ENCODE measurements around the gene MPV17.

DNA sequence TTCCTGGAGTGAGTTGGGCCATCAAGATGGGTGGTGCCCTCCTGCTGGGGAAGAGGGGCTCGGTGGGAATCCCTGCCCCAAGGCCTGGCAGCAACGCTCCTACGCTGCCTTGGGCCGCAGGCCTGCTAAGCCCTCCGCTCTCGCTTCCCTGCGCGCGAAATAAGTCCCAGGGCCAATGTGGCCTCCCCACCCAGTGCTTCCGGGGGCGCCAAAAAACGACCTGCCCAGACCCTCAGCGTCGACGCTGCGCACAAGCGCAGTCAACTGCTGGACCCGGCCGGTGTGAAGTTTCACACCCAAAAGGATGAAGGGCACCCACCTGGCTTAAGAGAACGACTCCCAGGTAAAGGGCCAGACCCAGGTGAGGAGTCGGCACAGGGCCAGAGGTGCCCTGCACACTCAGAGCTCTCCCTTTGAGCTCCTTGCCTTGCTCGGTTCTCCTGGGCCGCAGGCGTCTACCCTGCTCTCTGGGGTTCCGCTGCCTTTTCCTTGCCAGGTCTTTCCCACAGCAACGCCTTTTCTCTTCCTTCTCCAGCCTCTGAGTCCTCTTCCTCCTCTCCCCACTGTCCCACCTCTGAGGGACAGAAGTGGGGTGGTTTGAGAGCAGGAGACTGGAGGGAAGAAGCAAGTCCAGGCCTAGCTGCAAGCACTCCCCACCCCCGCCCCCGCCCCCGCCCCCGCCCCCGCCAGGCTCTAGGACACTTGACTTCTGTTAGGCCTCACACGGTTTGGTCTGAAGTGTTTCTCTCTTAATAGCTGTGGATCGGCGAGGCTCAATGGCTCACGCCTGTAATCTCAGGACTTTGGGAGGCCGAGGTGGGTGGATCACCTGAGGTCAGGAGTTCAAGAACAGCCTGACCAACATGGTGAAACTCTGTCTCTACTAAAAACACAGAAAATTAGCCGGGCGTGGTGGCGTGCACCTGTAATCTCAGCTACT is 47.4 kb downstream of the MPV17 start, which contains the start of gene DNAJC5G:
- TF ChIP-seq, protein P1, sequence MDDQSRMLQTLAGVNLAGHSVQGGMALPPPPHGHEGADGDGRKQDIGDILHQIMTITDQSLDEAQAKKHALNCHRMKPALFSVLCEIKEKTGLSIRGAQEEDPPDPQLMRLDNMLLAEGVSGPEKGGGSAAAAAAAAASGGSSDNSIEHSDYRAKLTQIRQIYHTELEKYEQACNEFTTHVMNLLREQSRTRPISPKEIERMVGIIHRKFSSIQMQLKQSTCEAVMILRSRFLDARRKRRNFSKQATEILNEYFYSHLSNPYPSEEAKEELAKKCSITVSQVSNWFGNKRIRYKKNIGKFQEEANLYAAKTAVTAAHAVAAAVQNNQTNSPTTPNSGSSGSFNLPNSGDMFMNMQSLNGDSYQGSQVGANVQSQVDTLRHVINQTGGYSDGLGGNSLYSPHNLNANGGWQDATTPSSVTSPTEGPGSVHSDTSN (IDR thresholded peaks at IDR 0.05): no peak
- TF ChIP-seq, protein P2, sequence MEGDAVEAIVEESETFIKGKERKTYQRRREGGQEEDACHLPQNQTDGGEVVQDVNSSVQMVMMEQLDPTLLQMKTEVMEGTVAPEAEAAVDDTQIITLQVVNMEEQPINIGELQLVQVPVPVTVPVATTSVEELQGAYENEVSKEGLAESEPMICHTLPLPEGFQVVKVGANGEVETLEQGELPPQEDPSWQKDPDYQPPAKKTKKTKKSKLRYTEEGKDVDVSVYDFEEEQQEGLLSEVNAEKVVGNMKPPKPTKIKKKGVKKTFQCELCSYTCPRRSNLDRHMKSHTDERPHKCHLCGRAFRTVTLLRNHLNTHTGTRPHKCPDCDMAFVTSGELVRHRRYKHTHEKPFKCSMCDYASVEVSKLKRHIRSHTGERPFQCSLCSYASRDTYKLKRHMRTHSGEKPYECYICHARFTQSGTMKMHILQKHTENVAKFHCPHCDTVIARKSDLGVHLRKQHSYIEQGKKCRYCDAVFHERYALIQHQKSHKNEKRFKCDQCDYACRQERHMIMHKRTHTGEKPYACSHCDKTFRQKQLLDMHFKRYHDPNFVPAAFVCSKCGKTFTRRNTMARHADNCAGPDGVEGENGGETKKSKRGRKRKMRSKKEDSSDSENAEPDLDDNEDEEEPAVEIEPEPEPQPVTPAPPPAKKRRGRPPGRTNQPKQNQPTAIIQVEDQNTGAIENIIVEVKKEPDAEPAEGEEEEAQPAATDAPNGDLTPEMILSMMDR (IDR thresholded peaks at IDR 0.05): no peak
- no peak for TF ChIP-seq JUN (IDR thresholded peaks at IDR 0.05)
- TF ChIP-seq MAFK (IDR thresholded peaks at IDR 0.05; ENCODE audit: partially characterized antibody): no peak
- TF ChIP-seq HDAC2 (IDR thresholded peaks at IDR 0.05): no peak
- no peak for TF ChIP-seq RNF2 (IDR thresholded peaks at IDR 0.05; ENCODE audit: borderline replicate concordance, low read depth)
- no peak for TF ChIP-seq CBX2 (IDR thresholded peaks at IDR 0.05; ENCODE audit: borderline replicate concordance, low read depth)
- no peak for TF ChIP-seq POLR2A (IDR thresholded peaks at IDR 0.05; ENCODE audit: low read length)
- TF ChIP-seq RAD21 (conservative IDR thresholded peaks at IDR 0.05 in 1 of 2, IDR thresholded peaks at IDR 0.05 in 1 of 2): no peak
- no peak for TF ChIP-seq ESRRA (IDR thresholded peaks at IDR 0.05; ENCODE audit: borderline replicate concordance, low read length)
- TF ChIP-seq EP300 (IDR thresholded peaks at IDR 0.05): no peak
- TF ChIP-seq, protein P3, sequence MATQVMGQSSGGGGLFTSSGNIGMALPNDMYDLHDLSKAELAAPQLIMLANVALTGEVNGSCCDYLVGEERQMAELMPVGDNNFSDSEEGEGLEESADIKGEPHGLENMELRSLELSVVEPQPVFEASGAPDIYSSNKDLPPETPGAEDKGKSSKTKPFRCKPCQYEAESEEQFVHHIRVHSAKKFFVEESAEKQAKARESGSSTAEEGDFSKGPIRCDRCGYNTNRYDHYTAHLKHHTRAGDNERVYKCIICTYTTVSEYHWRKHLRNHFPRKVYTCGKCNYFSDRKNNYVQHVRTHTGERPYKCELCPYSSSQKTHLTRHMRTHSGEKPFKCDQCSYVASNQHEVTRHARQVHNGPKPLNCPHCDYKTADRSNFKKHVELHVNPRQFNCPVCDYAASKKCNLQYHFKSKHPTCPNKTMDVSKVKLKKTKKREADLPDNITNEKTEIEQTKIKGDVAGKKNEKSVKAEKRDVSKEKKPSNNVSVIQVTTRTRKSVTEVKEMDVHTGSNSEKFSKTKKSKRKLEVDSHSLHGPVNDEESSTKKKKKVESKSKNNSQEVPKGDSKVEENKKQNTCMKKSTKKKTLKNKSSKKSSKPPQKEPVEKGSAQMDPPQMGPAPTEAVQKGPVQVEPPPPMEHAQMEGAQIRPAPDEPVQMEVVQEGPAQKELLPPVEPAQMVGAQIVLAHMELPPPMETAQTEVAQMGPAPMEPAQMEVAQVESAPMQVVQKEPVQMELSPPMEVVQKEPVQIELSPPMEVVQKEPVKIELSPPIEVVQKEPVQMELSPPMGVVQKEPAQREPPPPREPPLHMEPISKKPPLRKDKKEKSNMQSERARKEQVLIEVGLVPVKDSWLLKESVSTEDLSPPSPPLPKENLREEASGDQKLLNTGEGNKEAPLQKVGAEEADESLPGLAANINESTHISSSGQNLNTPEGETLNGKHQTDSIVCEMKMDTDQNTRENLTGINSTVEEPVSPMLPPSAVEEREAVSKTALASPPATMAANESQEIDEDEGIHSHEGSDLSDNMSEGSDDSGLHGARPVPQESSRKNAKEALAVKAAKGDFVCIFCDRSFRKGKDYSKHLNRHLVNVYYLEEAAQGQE (IDR thresholded peaks at IDR 0.05): no peak
- TF ChIP-seq, protein P4, sequence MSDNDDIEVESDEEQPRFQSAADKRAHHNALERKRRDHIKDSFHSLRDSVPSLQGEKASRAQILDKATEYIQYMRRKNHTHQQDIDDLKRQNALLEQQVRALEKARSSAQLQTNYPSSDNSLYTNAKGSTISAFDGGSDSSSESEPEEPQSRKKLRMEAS (IDR thresholded peaks at IDR 0.05): no peak
- no peak for TF ChIP-seq SMC3 (IDR thresholded peaks at IDR 0.05)
